ENCODE data around the gene VSIG8. TPM values are rescaled to one million over a fixed set of nuclear protein-coding genes. Genes with fewer than 3 reads are reported as not detected.

Gene VSIG8
- total RNA-seq, 1 experiment from 2014 or later: not detected

DNA sequence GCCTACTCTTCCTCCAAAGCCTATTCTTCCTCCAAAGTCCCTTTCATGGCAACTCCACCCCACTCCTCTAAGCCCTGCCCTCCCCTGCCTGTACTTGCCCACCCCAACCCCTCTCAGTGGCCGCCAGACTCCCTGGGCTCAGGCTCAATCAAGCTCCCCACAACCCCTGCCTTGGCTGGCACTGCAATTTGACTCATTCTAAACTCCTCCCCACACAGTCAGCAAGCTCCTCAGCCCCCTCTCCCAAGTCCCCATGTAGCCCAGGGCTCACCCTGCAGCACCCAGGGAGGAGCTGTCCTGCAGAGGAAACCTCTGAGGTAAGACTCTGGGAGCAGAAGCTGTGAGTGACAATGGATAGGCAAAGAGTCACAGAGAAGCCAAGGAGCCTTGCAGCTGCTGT lies 3.6 kb upstream of the VSIG8 start:
- no peak overlapping the region for H3K9ac ChIP-seq (ENCODE audit: low read length)
- ChIA-PET POLR2A (interaction anchor here (0.8 kb wide), 1 partner anchor 13 kb away, joined by 3 read pairs; no protein-coding TSS in a partner anchor), CTCF (interaction anchor here (1.0 kb wide), 1 partner anchor 25 kb away, joined by 3 read pairs; no protein-coding TSS in a partner anchor), RAD21 (ENCODE audit: low non-redundant PET in 1 of 2, low total read pairs in 2 of 2, uncharacterized antibody in 2 of 2, unreplicated experiment in 2 of 2) (no interaction called here)
- H3K27ac ChIP-seq (ENCODE audit: low read depth, low read length): no peak overlapping the region
- peaks cover 29 to 47% of the 10 kb centered on the region in 2 experiments for H3K4me1 ChIP-seq (ENCODE audit: control insufficient read depth in 1 of 2, insufficient read depth in 2 of 2, low read length in 2 of 2)
- no peak overlapping the region for H3K4me2 ChIP-seq (ENCODE audit: low read length)
- no peaks in the 10 kb centered on the region for H3K9me3 ChIP-seq (ENCODE audit: control insufficient read depth in 1 of 2, insufficient read depth in 1 of 2, low read depth in 1 of 2, low read length in 2 of 2)
- intact Hi-C loops (cut with micrococcal nuclease): no loop called here
- DNase-seq (ENCODE audit: low read depth, low spot score) (no peak), ATAC-seq (no peak)
- H3K9me2 ChIP-seq (ENCODE audit: insufficient read depth): no peaks in the 10 kb centered on the region
- H2AFZ ChIP-seq (ENCODE audit: low read depth, low read length, poor library complexity, severe bottlenecking): no peak overlapping the region
- no peak overlapping the region for H3K4me3 ChIP-seq (replicated peaks in 1 of 2; ENCODE audit: low read depth in 1 of 2, low read length in 2 of 2)
- no peaks in the 10 kb centered on the region for H4K20me1 ChIP-seq (ENCODE audit: insufficient read depth)
- no peaks in the 10 kb centered on the region; the same call in 1 of the 2 replicates for H3K27me3 ChIP-seq (ENCODE audit: insufficient read depth, low read length)
- H3K79me2 ChIP-seq (ENCODE audit: insufficient read depth, low read length): no peaks in the 10 kb centered on the region
- H3K36me3 ChIP-seq (ENCODE audit: control insufficient read depth in 1 of 2, insufficient read depth in 2 of 2, low read length in 2 of 2): no peaks in the 10 kb centered on the region
- TF ChIP-seq EGR1 (IDR thresholded peaks at IDR 0.05; ENCODE audit: low read depth) (no peak), RAD21 (IDR thresholded peaks at IDR 0.05; ENCODE audit: low read depth) (no peak), EZH2 (IDR thresholded peaks at IDR 0.05) (no peak), JUND (IDR thresholded peaks at IDR 0.05) (no peak), ZNF274 (IDR thresholded peaks at IDR 0.05; ENCODE audit: low read depth, low read length) (no peak), SRF (IDR thresholded peaks at IDR 0.05; ENCODE audit: low read depth) (no peak), POLR2AphosphoS5 (IDR thresholded peaks at IDR 0.05; ENCODE audit: low read depth, low read length) (no peak), SP1 (IDR thresholded peaks at IDR 0.05; ENCODE audit: low read depth) (no peak), TCF7L2 (IDR thresholded peaks at IDR 0.05; ENCODE audit: borderline replicate concordance, extremely low read depth, insufficient read depth, insufficient read length) (no peak), CBX3 (IDR thresholded peaks at IDR 0.05; ENCODE audit: low read depth) (no peak), YY1 (IDR thresholded peaks at IDR 0.05; ENCODE audit: extremely low read depth, insufficient replicate concordance, low read depth, low read length) (no peak), ELF1 (IDR thresholded peaks at IDR 0.05; ENCODE audit: borderline replicate concordance, low read depth) (no peak), CEBPB (IDR thresholded peaks at IDR 0.05; ENCODE audit: low read depth) (no peak), EZH2phosphoT487 (IDR thresholded peaks at IDR 0.05; ENCODE audit: borderline replicate concordance) (no peak), SIN3A (IDR thresholded peaks at IDR 0.05; ENCODE audit: low read depth) (no peak)
- TF ChIP-seq, protein P1, sequence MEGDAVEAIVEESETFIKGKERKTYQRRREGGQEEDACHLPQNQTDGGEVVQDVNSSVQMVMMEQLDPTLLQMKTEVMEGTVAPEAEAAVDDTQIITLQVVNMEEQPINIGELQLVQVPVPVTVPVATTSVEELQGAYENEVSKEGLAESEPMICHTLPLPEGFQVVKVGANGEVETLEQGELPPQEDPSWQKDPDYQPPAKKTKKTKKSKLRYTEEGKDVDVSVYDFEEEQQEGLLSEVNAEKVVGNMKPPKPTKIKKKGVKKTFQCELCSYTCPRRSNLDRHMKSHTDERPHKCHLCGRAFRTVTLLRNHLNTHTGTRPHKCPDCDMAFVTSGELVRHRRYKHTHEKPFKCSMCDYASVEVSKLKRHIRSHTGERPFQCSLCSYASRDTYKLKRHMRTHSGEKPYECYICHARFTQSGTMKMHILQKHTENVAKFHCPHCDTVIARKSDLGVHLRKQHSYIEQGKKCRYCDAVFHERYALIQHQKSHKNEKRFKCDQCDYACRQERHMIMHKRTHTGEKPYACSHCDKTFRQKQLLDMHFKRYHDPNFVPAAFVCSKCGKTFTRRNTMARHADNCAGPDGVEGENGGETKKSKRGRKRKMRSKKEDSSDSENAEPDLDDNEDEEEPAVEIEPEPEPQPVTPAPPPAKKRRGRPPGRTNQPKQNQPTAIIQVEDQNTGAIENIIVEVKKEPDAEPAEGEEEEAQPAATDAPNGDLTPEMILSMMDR (IDR thresholded peaks at IDR 0.05 in 2 of 3, conservative IDR thresholded peaks at IDR 0.05 in 1 of 3; ENCODE audit: borderline replicate concordance in 1 of 3, insufficient read depth in 1 of 3, low read depth in 2 of 3, low read length in 2 of 3): no peak
- TF ChIP-seq, protein P2, sequence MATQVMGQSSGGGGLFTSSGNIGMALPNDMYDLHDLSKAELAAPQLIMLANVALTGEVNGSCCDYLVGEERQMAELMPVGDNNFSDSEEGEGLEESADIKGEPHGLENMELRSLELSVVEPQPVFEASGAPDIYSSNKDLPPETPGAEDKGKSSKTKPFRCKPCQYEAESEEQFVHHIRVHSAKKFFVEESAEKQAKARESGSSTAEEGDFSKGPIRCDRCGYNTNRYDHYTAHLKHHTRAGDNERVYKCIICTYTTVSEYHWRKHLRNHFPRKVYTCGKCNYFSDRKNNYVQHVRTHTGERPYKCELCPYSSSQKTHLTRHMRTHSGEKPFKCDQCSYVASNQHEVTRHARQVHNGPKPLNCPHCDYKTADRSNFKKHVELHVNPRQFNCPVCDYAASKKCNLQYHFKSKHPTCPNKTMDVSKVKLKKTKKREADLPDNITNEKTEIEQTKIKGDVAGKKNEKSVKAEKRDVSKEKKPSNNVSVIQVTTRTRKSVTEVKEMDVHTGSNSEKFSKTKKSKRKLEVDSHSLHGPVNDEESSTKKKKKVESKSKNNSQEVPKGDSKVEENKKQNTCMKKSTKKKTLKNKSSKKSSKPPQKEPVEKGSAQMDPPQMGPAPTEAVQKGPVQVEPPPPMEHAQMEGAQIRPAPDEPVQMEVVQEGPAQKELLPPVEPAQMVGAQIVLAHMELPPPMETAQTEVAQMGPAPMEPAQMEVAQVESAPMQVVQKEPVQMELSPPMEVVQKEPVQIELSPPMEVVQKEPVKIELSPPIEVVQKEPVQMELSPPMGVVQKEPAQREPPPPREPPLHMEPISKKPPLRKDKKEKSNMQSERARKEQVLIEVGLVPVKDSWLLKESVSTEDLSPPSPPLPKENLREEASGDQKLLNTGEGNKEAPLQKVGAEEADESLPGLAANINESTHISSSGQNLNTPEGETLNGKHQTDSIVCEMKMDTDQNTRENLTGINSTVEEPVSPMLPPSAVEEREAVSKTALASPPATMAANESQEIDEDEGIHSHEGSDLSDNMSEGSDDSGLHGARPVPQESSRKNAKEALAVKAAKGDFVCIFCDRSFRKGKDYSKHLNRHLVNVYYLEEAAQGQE (IDR thresholded peaks at IDR 0.05; ENCODE audit: low read depth): no peak
- TF ChIP-seq, protein P3, sequence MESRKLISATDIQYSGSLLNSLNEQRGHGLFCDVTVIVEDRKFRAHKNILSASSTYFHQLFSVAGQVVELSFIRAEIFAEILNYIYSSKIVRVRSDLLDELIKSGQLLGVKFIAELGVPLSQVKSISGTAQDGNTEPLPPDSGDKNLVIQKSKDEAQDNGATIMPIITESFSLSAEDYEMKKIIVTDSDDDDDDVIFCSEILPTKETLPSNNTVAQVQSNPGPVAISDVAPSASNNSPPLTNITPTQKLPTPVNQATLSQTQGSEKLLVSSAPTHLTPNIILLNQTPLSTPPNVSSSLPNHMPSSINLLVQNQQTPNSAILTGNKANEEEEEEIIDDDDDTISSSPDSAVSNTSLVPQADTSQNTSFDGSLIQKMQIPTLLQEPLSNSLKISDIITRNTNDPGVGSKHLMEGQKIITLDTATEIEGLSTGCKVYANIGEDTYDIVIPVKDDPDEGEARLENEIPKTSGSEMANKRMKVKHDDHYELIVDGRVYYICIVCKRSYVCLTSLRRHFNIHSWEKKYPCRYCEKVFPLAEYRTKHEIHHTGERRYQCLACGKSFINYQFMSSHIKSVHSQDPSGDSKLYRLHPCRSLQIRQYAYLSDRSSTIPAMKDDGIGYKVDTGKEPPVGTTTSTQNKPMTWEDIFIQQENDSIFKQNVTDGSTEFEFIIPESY (IDR thresholded peaks at IDR 0.05; ENCODE audit: extremely low read depth, insufficient replicate concordance, low read length): no peak
- TF ChIP-seq, protein P4, sequence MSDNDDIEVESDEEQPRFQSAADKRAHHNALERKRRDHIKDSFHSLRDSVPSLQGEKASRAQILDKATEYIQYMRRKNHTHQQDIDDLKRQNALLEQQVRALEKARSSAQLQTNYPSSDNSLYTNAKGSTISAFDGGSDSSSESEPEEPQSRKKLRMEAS (IDR thresholded peaks at IDR 0.05): no peak
- no TSS peak for BruUV-seq (replicated peaks)
